ENCODE measurements around the gene ZC3H13. TPM values are rescaled to one million over a fixed set of nuclear protein-coding genes. Genes with fewer than 3 reads are reported as not detected.

ZC3H13 gene
- total RNA-seq, 1 experiment from 2014 or later, result 14.3 TPM

DNA sequence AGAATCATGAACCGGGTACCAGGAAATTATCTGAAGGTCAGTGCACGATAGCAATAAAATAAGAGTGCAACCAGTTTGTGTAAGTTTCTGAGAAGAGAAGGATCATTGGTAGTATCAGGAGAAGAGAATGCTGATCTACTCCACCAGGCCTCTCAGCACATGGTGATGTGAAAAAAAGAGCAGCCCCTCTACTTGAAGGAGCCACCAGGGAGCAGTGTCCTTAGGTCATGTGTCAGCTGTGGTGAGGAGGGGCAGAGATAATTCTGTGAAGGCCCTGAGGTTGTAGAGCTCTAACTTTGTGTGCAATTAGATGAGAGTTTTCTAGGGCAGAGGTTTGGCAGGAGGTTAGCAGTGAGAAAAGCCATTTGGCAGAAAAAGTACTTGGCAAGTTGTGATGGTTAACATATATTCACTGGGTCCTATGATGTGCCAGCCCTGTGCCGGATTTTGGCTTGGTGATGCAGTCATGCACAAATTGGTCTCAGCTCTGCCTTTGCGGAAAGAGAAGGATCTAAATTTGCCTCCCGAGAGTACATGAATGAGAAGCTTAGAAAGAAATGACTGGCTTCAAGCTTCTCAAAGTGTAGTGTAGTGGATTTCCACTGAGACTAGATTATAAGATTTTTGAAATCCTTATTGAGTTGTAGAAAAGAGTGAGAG lies 19.2 kb upstream of the ZC3H13 start:
- DNase-seq (ENCODE audit: low spot score), result no peak

DNA sequence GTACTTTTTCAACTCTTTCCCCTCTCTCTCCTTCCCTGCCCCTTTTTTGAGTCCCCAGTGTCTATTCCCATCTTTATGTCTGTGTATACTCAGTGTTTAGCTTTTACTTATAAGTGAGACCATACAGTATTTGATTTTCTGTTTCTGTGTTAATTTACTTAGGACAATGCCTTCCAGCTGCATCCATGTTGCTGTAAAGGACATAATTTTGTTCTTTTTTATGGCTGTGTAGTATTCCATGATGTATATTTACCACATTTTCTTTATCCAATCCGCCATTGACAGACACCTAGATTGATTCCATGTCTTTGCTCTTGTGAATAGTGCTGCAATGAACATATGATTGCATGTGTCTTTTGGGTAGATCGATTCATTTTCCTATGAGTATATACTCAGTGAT lies 10.7 kb upstream of the ZC3H13 start:
- DNase-seq (ENCODE audit: low spot score), result no peak

DNA sequence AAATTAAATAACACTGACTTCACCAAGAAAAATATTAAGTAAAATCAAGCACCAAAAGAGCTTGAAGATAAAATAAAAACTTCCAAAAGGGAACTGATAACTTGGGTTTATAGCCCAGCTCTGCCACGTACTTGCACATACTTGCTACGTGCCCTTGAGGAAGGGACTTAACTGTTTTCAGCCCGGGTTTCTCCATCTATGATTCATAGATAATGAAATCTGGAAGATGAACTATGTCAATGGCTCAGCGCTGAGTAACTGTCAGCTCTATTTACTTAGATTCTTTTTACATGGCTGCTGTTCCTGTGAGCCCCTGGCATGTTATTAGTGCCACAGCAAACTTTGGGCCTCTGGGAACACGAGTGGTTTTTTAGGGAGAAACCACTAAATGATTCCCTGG lies 9.6 kb upstream of the ZC3H13 start:
- no peak for DNase-seq (ENCODE audit: low spot score)

DNA sequence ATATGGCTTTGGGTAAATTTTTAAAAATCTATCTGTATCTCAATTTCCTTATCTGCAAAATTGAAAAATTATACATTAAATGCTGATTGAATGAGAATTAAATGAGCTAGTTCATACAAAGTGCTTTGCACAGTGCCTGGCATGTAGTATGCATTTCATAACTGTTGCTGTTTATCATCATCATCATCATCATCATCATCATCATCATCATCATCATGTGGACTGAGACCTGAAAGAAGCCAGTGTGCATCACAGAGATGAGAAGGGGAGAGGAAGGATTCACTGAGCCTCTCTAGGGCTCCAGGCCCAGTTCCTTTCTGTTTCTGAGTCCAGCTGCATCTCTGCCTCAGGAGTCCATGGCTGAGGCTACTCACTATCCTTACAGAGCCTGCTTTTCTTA lies 6.9 kb upstream of the ZC3H13 start:
- DNase-seq (ENCODE audit: low spot score), result no peak

DNA sequence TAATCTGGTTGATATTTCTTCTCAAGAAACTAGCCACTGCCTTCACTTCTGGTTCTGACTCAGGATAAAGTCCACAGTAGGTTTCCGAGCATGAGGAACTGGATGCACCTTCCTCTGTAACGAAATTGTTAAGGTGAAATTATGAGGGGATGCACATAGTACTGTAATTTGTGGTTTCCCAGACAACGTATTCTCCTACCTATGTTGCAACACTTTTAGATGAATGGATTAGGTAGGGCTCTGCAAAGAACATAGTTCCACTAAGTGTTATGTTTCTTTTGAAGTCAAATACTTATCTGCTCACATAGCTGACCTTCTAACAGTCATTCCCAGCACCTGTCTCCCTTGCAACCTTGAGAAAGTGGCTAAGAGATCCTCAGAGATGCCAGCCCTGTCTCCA lies 5.7 kb upstream of the ZC3H13 start:
- no peak for DNase-seq (ENCODE audit: low spot score)

DNA sequence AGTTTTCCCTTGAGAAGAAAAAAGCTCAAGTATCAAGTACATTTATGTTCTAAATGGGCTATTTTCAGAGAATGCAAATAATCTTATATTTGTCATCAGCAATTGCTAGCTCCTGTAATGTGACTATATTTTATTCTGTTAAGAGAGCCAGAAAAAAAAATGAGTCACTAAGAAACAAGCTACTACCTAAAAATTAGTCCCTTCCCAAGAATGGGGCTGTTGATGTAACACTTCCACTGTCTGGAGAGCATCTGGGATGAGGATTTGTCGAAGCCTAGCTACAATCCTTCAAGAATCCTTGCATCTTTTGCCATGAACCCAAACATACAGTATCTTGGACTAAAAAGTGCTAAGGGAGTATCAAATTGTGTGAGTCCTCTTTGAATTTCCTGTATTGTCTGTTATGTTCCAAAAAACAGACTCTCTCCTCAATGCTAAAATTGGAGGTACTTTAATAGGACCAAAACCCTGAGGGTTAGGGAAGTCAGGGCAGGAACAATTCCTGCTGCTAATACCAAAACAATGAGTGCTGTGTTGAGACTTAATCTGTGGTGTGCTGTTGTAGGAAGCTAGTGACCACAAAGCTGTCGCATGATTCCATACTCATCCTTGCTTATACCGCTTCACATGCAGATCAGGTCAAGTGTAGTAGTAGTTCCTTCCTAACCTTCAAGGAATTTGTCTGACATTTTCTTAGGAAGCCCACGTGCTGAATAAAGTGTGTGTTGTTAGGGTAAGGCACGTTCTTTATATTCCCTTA lies 4.9 kb upstream of the ZC3H13 start:
- DNase-seq (ENCODE audit: low spot score), result no peak

DNA sequence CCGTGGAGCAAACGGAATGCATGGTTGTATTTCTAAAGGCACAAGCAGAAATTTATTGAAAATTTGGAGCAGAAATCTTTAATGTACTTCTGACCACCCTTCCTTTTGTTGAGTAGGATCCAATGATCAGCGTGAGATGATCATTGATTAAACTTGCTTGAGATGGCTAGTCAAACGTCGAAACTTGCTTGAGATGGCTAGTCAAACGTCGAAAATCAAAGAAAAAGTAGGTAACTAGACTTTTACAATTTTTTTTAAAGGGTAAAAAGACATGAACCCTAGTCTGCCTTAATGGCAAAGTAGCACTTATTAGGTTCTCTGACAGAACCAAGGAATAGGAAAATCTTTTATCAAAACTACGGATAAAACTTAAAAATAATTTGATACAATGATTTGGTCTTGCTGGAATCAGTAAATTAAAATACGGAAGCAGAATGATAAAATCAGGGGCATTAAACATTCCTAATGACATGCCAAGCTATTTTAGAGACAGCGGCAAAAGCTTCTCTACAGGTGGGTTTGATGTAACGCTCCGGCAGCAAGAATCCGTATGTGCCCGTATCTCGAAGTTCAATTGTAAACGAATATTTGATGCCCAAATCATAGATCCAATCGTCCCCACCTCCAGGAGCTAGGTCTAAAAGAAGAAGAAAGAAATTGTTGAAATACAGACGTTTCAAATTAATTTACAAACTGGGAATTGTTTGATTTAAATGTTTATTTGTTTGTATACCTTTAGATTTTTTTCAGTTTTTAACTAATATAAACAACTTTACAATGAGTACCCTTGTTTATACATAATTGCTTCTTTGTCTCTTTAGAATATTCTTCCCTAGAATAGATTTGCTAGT lies 841 bp upstream of the ZC3H13 start:
- DNase-seq (ENCODE audit: low spot score), result no peak

DNA sequence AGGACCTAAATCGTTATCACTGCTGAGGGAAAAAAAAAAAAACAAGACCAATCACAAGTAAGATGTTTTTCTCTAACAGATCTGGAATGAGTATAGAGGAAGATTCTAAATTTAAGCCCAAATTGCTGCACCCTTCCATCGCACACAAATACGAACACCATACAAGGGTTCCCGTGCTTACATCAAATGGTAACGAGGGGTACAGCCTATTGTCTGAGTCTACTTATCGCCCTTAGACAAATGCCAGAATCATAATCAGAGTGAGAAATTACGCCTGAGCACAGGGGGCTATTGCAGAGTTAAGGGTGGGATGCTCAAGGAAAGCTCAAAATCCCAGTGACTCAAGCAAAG lies 603 bp downstream of the ZC3H13 start:
- no peak for DNase-seq (ENCODE audit: low spot score)

DNA sequence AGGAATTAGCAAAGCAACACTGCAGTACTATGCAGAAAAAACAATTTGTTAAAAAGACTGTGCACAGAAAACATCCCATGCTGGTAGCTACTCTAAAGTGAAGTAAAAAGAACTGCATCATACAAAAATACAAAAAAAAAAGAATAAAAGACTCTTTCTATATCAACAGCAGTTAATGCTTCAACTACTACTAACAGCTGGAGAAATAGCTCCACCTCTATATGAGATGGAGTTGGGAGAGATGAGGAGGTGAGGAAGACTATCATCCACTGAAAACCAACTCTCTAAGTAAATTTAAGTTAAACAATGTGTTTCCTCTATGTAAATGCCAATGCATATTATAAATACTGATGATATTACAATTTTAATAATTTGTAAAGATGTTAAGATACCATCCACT lies 1.8 kb downstream of the ZC3H13 start:
- no peak for DNase-seq (ENCODE audit: low spot score)

DNA sequence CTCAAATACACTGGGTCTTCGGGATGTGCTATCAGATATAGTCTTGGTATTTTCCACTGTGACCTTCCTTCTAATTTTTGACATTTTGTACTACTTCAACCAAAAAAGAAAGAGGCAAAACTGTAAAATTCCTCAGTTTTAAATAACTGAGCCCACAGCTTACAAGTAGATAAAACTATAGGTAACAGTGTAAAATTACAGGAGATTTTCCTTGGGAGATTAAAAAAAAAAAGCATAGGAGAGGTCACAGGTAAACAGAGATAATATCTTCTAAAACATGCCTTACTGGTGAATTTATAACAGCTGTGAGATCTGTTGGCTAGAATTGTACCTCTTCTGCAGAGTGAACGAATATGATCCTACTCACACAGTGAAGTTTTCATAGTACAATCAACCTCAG lies 7.1 kb downstream of the ZC3H13 start:
- DNase-seq (ENCODE audit: low spot score), result no peak

DNA sequence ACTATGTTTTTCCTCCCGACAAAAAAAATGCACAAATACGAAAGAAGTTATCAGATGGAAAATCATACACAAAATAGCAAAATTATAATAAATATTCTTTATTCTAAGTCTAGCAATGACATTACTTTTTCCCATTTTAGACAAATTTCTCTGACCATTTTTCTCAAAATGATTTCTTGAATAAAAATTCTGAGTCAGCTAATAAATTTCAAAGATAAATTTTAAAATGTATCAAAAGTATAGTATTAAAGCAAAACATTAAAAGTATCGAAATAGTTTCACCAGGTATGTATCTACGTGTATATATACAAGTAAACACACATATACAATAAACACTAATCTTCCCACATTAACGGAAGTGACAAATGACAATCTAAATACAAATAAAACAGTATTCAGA lies 8.9 kb downstream of the ZC3H13 start:
- no peak for DNase-seq (ENCODE audit: low spot score)

DNA sequence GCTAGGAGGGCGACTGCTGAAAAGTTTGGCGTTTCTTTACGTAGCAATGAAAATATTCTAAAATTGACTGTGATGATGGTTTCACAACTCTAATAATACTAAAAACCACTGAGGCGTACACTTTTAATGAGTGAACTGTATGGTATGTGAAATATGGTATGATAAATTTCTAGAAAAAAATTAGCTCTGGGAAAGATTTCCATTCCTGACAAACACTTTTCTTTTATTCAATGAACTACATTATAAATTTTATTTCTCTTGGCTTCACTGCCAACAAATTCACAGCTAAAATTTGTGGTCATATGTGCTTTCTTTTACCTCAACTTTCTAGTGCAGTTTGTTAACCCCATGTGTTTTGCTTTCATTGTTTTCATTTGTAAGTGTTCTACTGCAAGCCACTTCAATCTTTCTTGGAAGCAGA lies 11.1 kb downstream of the ZC3H13 start:
- no peak for DNase-seq (ENCODE audit: low spot score)

DNA sequence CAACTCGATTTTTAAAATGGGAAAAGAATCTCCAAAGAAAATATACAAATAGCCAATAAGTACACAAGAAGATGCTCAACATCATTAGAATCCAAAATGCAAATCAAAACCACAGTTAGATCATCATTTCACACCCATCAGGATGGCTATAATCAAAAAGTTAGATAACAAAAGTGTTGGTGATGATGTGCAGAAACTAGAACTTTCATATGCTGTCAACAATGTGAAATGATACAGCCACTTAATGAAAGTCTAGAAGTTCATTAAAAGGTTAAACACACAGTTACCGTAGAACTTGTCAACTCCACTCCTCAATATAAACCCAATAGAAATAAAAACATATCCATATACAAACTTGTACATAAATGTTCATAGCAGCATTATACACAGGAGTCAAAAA lies 11.8 kb downstream of the ZC3H13 start:
- DNase-seq (ENCODE audit: low spot score), result no peak

DNA sequence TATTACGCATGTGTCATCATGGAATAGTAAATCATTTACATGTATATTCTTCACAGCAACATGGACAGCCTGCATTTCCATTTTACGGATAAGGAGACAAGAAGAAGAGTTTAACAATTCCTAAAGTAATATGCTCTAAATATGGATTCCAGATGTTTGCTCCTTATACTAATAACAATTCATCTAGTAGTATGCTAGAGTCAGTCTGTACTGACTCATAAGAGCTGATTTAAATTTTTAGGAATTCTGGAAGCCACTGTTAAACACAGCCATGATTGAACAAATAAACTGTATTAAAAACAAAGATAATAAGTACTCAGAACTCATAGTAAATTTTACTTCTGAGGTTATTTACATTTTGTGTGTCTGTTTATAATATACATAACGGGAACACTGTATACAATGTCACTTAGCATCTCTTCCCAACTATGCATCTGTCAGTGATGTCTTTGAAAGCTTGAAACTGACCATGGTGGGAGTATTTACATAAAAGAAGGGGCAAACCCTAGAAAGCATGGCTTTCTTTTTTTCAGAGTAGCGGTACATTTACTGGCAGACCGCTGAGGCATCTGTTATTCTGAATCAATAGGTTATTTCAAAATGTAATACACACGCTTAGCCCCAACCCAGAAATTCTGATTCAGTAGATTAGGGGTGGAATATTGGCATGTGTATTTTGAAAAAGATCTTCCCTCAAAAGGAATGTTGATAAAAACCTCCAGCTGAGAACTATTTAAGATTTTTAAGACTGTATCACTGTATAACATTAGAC lies 12.9 kb downstream of the ZC3H13 start:
- no peak for DNase-seq (ENCODE audit: low spot score)

DNA sequence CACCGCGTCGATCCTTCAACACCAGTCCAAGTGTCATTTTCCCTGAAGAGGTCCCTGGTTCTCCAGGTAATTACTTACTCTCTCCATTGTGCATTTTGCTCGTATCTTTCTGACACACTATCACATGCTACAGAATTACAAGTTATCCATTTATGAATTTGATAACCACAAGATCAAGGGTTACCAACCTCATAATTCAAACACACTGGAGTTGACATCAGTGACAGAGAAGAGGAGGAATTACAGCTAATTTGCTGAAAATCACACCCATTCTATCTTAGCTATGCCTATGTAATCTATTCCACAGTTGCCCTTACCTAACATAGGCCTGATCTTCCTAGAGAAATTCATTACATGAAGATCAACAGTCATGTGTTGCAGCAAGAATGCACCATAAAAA lies 14.2 kb downstream of the ZC3H13 start:
- no peak for DNase-seq (ENCODE audit: low spot score)

DNA sequence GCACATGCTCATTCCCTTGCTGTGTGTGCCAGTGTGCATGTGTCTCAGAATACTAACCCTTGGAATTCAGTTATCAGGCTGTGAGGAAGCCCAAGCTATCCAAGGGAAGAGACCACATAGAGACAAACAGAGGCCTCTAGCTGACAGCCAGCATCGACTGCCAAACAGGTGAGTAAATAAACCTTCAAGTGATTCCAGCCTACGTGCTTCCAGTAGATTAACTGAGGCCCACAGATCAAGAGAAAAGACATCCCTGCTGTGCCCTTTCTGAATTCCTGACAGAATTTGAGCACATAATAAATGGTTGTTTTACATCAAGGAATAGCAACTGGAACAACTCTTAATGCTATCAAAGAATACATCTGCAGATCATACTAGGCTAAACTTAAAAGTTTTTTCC lies 17.5 kb downstream of the ZC3H13 start:
- DNase-seq (ENCODE audit: low spot score), result no peak

DNA sequence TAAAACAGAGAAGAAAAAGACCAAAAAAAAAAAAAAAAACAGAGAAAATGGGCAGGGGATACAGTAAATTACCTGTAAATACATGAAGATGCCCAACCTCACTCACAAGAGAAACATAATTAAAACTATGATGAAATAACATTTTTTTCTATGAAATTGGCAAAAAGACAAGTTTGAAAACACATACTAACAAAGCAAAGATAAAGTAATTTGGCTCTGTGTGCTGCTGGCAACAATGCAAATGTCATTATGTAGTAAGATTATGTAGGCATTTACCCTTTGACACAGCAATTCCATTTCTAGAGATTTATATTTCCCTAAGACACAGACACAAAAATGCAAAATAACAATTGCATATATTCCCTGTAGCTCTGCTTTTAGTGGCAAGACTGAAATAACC lies 20.2 kb downstream of the ZC3H13 start:
- no peak for DNase-seq (ENCODE audit: low spot score)

DNA sequence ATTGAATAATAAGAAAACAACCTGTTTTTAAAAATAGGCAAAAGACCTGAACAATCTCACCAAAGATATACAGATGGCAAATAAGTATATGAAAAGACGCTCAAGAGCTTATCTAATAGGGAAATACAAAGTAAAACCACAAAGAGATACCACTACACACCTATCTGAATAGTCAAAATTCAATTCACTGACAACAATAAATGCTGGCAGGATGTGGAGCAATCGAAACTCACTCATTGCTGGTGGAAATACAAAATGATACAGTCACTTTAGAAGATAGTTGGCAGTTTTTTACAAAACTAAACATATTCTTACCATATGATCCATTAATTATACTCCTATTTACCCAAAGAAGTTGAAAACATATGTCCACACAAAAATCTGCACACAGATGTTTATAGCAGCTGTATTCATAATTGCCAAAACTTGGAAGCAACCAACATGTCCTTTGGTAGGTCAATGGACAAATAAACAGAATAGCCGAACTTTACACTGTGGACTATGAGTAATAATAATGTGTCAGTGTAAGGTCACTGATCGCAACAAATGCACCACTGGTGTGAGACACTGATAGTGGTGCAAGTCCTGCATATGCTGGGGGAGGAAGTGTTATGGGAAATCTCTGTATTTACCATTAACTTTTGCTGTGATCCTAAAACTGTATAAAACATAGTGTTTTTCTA lies 20.8 kb downstream of the ZC3H13 start:
- DNase-seq (ENCODE audit: low spot score), result no peak

DNA sequence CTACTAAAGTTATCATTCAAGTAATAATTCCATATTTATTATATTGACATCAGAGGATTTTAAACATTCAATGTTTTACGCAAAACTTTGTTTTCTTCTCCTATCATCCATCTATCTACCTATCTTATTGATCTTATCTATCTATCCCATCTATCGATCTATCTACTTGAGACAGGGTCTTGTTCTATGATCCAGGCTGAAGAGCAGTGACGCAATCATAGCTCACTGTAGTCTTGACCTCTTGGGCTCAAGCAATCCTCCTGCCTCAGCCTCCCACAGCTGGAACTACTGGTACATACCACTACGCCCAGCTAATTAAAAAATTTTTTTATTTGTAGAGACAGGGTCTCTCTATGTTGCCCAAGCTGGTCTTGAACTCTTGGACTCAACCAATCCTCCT lies 27.4 kb downstream of the ZC3H13 start:
- DNase-seq (ENCODE audit: low spot score), result no peak

DNA sequence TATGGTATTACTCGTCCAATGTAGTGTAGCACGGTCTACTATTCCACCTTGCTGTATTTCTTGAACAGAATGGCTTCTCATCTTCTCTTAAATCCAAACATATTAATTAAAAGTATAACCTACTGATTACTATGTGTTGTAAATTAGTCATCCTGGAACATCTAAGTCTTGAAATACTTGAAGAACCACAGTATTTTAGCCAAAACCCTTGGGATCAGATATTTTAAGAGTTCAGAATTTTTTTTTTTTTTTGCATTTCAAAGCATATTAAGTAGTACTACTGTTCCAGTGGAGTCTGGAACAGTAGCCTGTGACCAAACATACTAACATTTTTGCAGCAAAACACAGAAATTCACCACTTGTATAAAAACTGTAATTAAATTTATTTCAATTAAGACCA lies 30.1 kb downstream of the ZC3H13 start:
- DNase-seq (ENCODE audit: low spot score), result no peak

DNA sequence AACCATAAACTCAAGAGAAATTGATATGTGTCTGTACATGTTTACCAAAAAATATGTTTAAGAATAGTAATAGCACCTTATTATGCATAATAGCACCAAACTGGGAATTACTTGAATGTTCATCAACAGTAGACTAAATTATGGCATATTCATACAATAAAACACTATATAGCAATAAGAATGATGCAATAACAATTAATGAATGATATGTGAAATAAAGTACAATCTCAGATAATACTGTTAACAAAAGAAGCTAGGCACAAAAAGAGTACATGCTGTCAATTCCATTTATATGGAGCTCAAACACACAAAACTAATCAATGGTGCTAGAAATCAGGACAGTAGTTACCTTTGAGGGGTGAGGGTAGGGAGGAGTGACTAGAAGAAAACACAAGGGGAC lies 36.3 kb downstream of the ZC3H13 start:
- no peak for DNase-seq (ENCODE audit: low spot score)
